NCI-H2171 treated with DMSO at 0.1 percent for 48 hours (cell line): Measurements from ENCODE around the gene LYPLAL1.
A peak's percentile ranks its signal among the peaks of the same experiment; 100 is the strongest.
"Not testable (repeated sequence)": the region's sequence is repeated elsewhere in the genome, so short reads cannot be mapped to it uniquely, and the experiment has no call there.

Experiments
- DNase-seq: peaks from one replicate; lab custom pipeline; 2025; lab: John Stamatoyannopoulos, UW

LYPLAL1 gene

DNA sequence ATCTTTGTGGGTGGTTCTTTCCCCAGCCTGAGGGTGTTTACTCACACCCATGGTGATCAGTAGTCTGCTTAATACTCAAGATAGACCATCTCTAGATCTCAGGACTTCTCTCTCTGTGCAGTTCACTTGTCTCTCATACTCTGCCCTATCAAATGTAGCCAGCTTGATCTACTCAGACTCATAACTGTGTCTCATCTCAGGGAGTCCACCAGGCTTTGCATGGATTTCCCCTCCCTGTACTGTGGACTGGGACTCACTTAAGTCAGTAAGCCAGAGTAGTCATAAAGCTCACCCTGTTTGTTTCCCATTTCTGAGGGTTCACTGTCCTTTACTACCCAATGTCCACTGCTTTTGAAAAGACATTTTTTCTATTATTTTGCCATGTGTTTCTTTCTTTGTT lies 41.8 kb downstream of the LYPLAL1 start:
- DNase-seq, result no peak

DNA sequence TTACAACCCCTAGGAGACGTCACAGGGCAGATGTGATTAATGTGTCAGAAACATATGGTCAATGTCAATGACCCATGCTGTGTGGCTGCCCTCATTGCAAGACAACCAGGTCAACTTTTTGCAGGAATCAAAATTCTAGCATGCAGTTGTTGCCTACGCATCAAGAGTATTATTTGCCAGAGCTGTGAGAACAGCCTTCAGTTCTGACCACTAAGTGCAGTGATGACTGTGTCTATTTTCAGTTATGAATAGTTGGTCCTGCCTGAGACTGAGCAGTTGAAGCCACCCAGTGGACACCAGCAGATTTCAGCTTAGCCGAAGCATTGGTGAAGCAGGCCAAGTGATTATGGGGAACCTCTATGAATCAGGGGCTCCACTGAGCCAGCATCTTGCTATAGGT lies 47.3 kb downstream of the LYPLAL1 start:
- no peak for DNase-seq

- DNase-seq, result no peak
These were observed 49.8 kb downstream of the LYPLAL1 start for GRCh38 chr1:219223496-219223895.

DNA sequence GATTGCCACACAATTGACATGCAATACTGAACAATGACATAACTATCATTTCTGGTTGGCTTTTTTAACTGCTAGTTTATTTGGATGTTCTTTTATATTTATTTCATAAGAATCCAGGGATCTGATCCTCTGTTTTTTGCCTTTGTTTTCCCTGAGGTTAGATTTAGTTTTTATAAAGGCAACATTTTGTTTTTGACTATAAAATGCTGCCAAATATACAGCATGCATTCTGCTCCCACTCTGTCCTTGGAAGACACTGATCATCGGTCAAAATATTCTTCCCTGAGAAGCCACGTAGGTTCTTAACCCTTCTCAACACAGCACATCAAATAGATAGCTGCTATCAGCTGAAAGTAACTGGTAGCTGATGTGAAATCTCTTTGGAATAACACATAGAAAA lies 52.5 kb downstream of the LYPLAL1 start:
- DNase-seq, result no peak

- no peak for DNase-seq
These were observed 53.8 kb downstream of the LYPLAL1 start for GRCh38 chr1:219227360-219228057.

GRCh38 chr1:219228058-219228419 lies 54.4 kb downstream of the LYPLAL1 start:
- no peak for DNase-seq

DNA sequence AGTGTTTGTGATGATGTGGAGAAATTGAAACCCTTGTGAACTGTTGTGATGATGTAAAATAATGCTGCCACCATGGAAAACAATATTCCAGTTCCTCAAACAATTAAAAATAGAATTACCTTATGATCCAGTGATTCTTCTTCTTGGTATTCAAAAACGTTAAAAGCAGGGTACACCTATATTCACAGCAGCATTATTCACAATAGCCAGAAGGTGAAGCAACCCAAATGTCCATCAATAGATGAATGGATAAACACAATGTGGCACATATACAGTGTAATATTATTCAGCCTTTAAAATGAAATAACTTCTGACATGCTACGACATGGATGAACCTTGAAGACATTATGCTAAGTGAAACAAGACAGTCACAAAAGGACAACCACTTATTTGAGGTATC lies 59.2 kb downstream of the LYPLAL1 start:
- DNase-seq, result no peak

GRCh38 chr1:219235903-219236481 lies 62.3 kb downstream of the LYPLAL1 start:
- peak; percentile 17 for DNase-seq

GRCh38 chr1:219236933-219237610 lies 63.4 kb downstream of the LYPLAL1 start:
- DNase-seq, result no peak

DNA sequence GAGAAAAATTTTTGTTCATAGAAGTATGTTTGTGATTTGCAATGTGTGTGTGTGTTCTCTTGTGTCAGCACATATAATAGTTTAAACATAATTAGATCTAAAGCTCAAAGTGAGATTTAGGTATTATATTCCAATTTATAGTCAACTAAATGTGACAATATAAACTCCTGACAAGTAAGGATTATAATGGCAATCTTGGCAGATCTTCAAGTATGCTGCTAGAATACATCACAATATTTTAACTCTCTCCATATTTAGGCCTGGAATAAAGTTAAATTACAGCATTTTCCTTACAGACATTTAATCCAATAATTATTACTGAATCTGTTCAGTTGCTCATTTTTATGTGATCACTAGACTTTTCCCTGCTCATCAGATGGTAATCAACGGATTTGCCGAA lies 65.8 kb downstream of the LYPLAL1 start:
- no peak for DNase-seq

DNA sequence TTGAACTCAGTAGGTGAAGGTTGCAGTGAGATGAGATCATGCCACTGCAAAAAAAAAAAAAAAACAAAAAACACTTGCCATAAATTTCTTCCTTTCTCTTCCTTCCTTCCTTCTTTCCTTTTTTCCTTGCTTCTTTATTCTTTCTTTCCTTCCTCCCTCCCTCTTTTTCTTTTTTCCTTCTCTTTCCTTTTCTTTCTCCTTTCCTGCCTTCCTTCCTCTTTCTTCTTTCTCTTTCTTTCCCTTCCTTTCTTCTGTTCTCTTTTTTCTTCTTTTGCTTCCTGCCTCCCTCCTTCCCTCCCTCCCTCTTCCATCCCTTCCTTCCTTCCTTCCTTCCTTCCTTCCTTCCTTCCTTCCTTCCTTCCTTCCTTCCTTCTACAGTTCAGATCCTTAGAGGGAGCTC lies 71.2 kb downstream of the LYPLAL1 start:
- no peak for DNase-seq

- DNase-seq, result no peak
These were observed 73.8 kb downstream of the LYPLAL1 start for GRCh38 chr1:219247441-219247840.

DNA sequence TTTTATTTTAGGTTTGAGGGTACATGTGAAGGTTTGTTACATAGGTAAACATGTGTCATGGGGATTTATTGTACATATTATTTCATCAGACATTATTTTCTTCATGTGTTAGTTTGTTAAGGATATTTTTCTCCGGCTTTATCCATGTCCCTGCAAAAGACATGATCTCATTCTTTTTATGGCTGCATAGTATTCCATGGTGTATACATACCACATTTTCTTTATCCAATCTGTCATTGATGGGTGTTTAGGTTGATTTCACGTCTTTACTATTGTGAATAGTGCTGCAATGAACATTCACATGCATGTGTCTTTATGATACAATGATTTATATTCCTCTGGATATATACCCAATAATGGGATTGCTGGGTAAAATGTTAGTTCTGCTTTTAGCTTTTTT lies 76.8 kb downstream of the LYPLAL1 start:
- not testable (repeated sequence) for DNase-seq

DNA sequence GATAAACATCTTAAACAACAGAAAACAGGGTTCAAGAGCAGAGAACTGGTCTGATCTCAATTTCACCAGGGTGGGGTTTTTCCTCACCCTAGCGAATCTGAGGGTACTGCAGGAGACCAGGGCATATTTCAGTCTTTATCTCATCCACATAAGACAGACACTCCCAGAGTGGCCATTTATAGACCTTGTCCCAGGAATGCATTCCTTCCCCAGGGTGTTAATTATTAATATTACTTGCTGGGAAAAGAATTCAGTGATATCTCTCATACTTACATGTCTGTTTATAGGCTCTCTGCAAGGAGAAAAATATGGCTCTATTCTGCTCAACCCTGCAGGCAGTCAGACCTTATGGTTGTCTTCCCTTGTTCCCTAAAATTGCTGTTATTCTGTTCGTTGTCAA lies 84.1 kb downstream of the LYPLAL1 start:
- no peak for DNase-seq

GRCh38 chr1:219261454-219261853 lies 87.8 kb downstream of the LYPLAL1 start:
- DNase-seq, result no peak
